ENCODE measurements around the gene MFSD12.
"Not testable (repeated sequence)": the region's sequence is repeated elsewhere in the genome, so short reads cannot be mapped to it uniquely, and the experiment has no call there.

The MFSD12 gene

GRCh38 chr19:3521104-3521445, 36.3 kb downstream of the MFSD12 start:
- DNase-seq, result no peak

GRCh38 chr19:3520166-3521103, 37.0 kb downstream of the MFSD12 start:
- DNase-seq, result no peak

GRCh38 chr19:3519126-3519525, 38.3 kb downstream of the MFSD12 start:
- no peak for DNase-seq

- DNase-seq, result no peak
These were observed 38.7 kb downstream of the MFSD12 start for GRCh38 chr19:3518659-3519058.

- DNase-seq, result no peak
These were observed 39.1 kb downstream of the MFSD12 start for GRCh38 chr19:3518255-3518654.

GRCh38 chr19:3517638-3518037, 39.7 kb downstream of the MFSD12 start:
- no peak for DNase-seq

GRCh38 chr19:3516675-3517207, 40.6 kb downstream of the MFSD12 start:
- DNase-seq, result no peak

- DNase-seq, result no peak
These were observed 41.4 kb downstream of the MFSD12 start for GRCh38 chr19:3515891-3516422.

GRCh38 chr19:3514930-3515329, 42.5 kb downstream of the MFSD12 start:
- no peak for DNase-seq

GRCh38 chr19:3513229-3514140, 43.9 kb downstream of the MFSD12 start:
- no peak for DNase-seq

- no peak for DNase-seq
These were observed 44.7 kb downstream of the MFSD12 start for GRCh38 chr19:3512562-3513228.

GRCh38 chr19:3511506-3512251, 45.7 kb downstream of the MFSD12 start:
- DNase-seq, result no peak

- no peak for DNase-seq
These were observed 46.7 kb downstream of the MFSD12 start for GRCh38 chr19:3510727-3511126.

- DNase-seq, result no peak
These were observed 47.8 kb downstream of the MFSD12 start for GRCh38 chr19:3509566-3509989.

GRCh38 chr19:3508771-3509535, 48.4 kb downstream of the MFSD12 start:
- no peak for DNase-seq

- DNase-seq, result not testable (repeated sequence)
These were observed 49.2 kb downstream of the MFSD12 start for GRCh38 chr19:3508121-3508661.

- DNase-seq, result no peak
These were observed 49.8 kb downstream of the MFSD12 start for GRCh38 chr19:3507371-3508120.

GRCh38 chr19:3506384-3507340, 50.7 kb downstream of the MFSD12 start:
- no peak for DNase-seq

Data from NCI-H2227 treated with DMSO at 0.1 percent for 48 hours (cell line).